Endodermal cell (in vitro differentiated cells): ENCODE measurements around the gene CD36. TPM values are rescaled to one million over a fixed set of nuclear protein-coding genes. Genes with fewer than 3 reads are reported as not detected.

Experiments
- DNase-seq: peaks from one replicate; pipeline ENCODE4 v3.0.0-alpha.2; 2017
- H3K27ac ChIP-seq: 2 replicates; pipeline ENCODE4 v1.5.1; 2013; ENCODE audit warnings: mild to moderate bottlenecking, low read depth, low read length, moderate library complexity
- H3K27me3 ChIP-seq: 2 replicates; pipeline ENCODE4 v1.6.1; 2013; ENCODE audit warnings: mild to moderate bottlenecking, low read length, moderate library complexity; ENCODE audit not compliant: insufficient read depth, control insufficient read depth, poor library complexity, severe bottlenecking
- H3K36me3 ChIP-seq: 2 replicates; pipeline ENCODE4 v1.7.0; 2013; ENCODE audit warnings: mild to moderate bottlenecking, low read length, moderate library complexity; ENCODE audit not compliant: control insufficient read depth, insufficient read depth
- H3K4me1 ChIP-seq: one replicate; pipeline ENCODE4 v1.7.0; 2013; ENCODE audit warnings: low read length; ENCODE audit not compliant: control insufficient read depth, insufficient read depth
- H3K4me3 ChIP-seq: 2 replicates; pipeline ENCODE4 v1.5.1; 2013; ENCODE audit warnings: mild to moderate bottlenecking, low read length, moderate library complexity
- H3K9ac ChIP-seq: 2 replicates; pipeline ENCODE4 v1.6.1; 2013; ENCODE audit warnings: mild to moderate bottlenecking, low read length, moderate library complexity; ENCODE audit not compliant: poor library complexity, severe bottlenecking; ENCODE audit errors: extremely low read depth
- H3K9me3 ChIP-seq: 2 replicates; pipeline ENCODE4 v1.6.1; 2013; ENCODE audit warnings: mild to moderate bottlenecking, low read length, moderate library complexity; ENCODE audit not compliant: control insufficient read depth
- H3K27ac Mint-ChIP-seq: 2 replicates; pipeline ENCODE4 v1.8.0; 2020; ENCODE audit warnings: mixed read lengths
- H3K27me3 Mint-ChIP-seq: 2 replicates; pipeline ENCODE4 v1.8.0; 2021; ENCODE audit warnings: mild to moderate bottlenecking, mixed read lengths; ENCODE audit not compliant: insufficient read depth
- H3K36me3 Mint-ChIP-seq: 2 replicates; pipeline ENCODE4 v1.8.0; 2020; ENCODE audit warnings: low read depth, mixed read lengths
- H3K4me1 Mint-ChIP-seq: 2 replicates; pipeline ENCODE4 v1.8.0; 2020; ENCODE audit warnings: mixed read lengths
- H3K4me3 Mint-ChIP-seq: 2 replicates; pipeline ENCODE4 v1.8.0; 2020; ENCODE audit warnings: mild to moderate bottlenecking, moderate library complexity, mixed read lengths
- H3K9me3 Mint-ChIP-seq: 2 replicates; pipeline ENCODE4 v1.8.0; 2020; ENCODE audit warnings: mild to moderate bottlenecking, mixed read lengths
- CTCF ChIP-seq: fragments of 200-600 bp; sonication (generic); conservative IDR thresholded peaks from 2 replicates; pipeline ENCODE4 v1.5.0; 2021; ENCODE audit warnings: antibody characterized with exemption, mild to moderate bottlenecking
- WGBS, 2 experiments: methylation state at CpG; one replicate each; pipeline versions ENCODE4 v1.1.5 to v1.1.7; 2013; ENCODE audit warnings: missing lambda C conversion rate in 2 of 2, mixed read lengths in 1 of 2; ENCODE audit not compliant: insufficient coverage in 1 of 2, insufficient read length in 1 of 2; 5-methylcytosine and 5-hydroxymethylcytosine counted together
- total RNA-seq, 2 donors: library from RNA; stranded (reverse); fragmentation: NEBNext Ultra II Directional in 1 of 2; extraction: Animal tissue kit (Norgen Biotek cat#: 25700) in 1 of 2; gene quantifications; 2 replicates in 1 of 2; 3 replicates in 1 of 2; pipeline ENCODE4 v1.2.1, GENCODE V29; 2021

Gene CD36
- total RNA-seq, 2 donors from 2014 or later, result 0.18 to 0.29 TPM

- 93 to 95% methylated on average over 4 to 9 of the region's 9 CpGs for WGBS, 2 experiments
- no peaks in the 10 kb centered on the region for H3K36me3 Mint-ChIP-seq
- Histone ChIP-seq H3K4me3 (no peak overlapping the region), H3K27me3 (no peaks in the 10 kb centered on the region), H3K36me3 (no peaks in the 10 kb centered on the region), H3K27ac (no peak overlapping the region), H3K9ac (no peak overlapping the region), H3K9me3 (no peaks in the 10 kb centered on the region), H3K4me1 (no peaks in the 10 kb centered on the region)
- no peak for DNase-seq
- no peaks in the 10 kb centered on the region for H3K9me3 Mint-ChIP-seq
- no peak overlapping the region for H3K27ac Mint-ChIP-seq
- no peak overlapping the region for H3K4me3 Mint-ChIP-seq
- no peak for TF ChIP-seq CTCF
- no peaks in the 10 kb centered on the region for H3K4me1 Mint-ChIP-seq
- H3K27me3 Mint-ChIP-seq, result no peaks in the 10 kb centered on the region
Measured at GRCh38 chr7:80646083-80646865, 7.8 kb downstream of the CD36 start.

- no peaks in the 10 kb centered on the region for H3K27me3 ChIP-seq
- H3K4me3 Mint-ChIP-seq, result no peak overlapping the region
Measured at GRCh38 chr7:80647436-80647835, 9.0 kb downstream of the CD36 start.

GRCh38 chr7:80648031-80648600 lies 9.7 kb downstream of the CD36 start:
- no peaks in the 10 kb centered on the region for H3K27me3 Mint-ChIP-seq
- no peak overlapping the region for H3K4me3 ChIP-seq
- no peak overlapping the region for H3K27ac ChIP-seq
- no peaks in the 10 kb centered on the region for H3K9me3 Mint-ChIP-seq
- no peaks in the 10 kb centered on the region for H3K36me3 ChIP-seq
- no peak overlapping the region for H3K27ac Mint-ChIP-seq
- no peaks in the 10 kb centered on the region for H3K36me3 Mint-ChIP-seq
- H3K4me1 ChIP-seq, result no peaks in the 10 kb centered on the region
- 84 to 100% methylated on average over 1 to 2 of the region's 2 CpGs for WGBS, 2 experiments
- H3K4me3 Mint-ChIP-seq, result no peak overlapping the region
- no peaks in the 10 kb centered on the region for H3K9me3 ChIP-seq
- no peak for TF ChIP-seq CTCF
- DNase-seq, result no peak
- H3K4me1 Mint-ChIP-seq, result no peaks in the 10 kb centered on the region
- no peak overlapping the region for H3K9ac ChIP-seq
- H3K27me3 ChIP-seq, result no peaks in the 10 kb centered on the region

More at GRCh38 chr7:80647436-80647835, 9.0 kb downstream of the CD36 start:
- 73% methylated on average over 2 of the region's 3 CpGs; no CpG with 5 or more reads in 1 of the 2 experiments for WGBS, 2 experiments
- no peak overlapping the region for H3K4me3 ChIP-seq
- Mint-ChIP-seq H3K27ac (no peak overlapping the region), H3K36me3 (no peaks in the 10 kb centered on the region), H3K9me3 (no peaks in the 10 kb centered on the region), H3K4me1 (no peaks in the 10 kb centered on the region), H3K27me3 (no peaks in the 10 kb centered on the region)
- TF ChIP-seq CTCF, result no peak
- H3K27ac ChIP-seq, result no peak overlapping the region
- no peaks in the 10 kb centered on the region for H3K4me1 ChIP-seq
- H3K9me3 ChIP-seq, result no peaks in the 10 kb centered on the region
- no peaks in the 10 kb centered on the region for H3K36me3 ChIP-seq
- no peak for DNase-seq
- H3K9ac ChIP-seq, result no peak overlapping the region
